HG03575 (cell line): ENCODE results near the gene DLG2.
"Not testable (repeated sequence)": the region's sequence is repeated elsewhere in the genome, so short reads cannot be mapped to it uniquely, and the experiment has no call there.

Source experiments
- ATAC-seq: cut with Tn5 transposase; IDR thresholded peaks from one replicate; pipeline ENCODE4 v1.9.1; 2021; ENCODE audit not compliant: unreplicated experiment, insufficient number of reproducible peaks, low FRiP score; ENCODE audit errors: extremely low read depth

The DLG2 gene

GRCh38 chr11:85495918-85496317 is 131.2 kb downstream of the DLG2 start:
- no peak for ATAC-seq

- no peak for ATAC-seq
Observed at GRCh38 chr11:85494396-85494795, 132.7 kb downstream of the DLG2 start.

DNA sequence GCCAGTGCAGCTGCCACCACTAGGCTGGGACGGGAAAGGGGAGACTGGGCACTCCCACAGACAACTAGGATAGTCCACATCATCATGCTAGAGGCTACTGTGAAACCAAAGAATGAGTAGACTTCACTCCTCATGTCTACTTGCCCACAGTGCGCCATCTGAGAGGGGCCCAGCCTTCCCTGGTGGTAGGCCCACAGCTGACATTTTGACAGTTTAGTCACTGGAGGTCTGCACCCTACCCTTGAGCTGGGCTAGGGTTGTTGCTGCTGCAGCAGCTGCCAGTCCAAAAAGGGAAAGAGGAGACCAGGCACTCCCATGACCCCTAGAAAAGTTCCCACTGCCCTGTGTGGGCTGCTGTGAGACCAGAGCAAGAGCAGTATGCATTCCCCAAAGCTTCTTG is 141.2 kb downstream of the DLG2 start:
- no peak for ATAC-seq

DNA sequence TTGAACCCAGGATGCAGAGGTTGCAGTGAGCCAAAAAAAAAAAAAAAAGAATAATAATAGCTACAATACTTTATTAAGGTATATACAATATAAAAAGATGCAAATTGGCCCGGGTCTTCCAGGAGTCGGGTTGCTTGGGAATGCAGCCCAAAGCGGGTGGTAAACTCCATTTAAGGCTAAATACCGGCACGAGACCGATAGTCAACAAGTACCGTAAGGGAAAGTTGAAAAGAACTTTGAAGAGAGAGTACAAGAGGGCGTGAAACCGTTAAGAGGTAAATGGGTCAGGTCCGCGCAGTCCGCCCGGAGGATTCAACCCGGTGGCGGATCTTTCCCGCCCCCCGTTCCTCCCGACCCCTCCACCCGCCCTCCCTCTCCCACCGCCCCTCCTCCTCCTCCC is 143.3 kb downstream of the DLG2 start:
- no peak for ATAC-seq

- no peak for ATAC-seq
Observed at GRCh38 chr11:85481862-85482261, 145.3 kb downstream of the DLG2 start.

GRCh38 chr11:85475660-85476517 is 151.3 kb downstream of the DLG2 start:
- no peak for ATAC-seq

DNA sequence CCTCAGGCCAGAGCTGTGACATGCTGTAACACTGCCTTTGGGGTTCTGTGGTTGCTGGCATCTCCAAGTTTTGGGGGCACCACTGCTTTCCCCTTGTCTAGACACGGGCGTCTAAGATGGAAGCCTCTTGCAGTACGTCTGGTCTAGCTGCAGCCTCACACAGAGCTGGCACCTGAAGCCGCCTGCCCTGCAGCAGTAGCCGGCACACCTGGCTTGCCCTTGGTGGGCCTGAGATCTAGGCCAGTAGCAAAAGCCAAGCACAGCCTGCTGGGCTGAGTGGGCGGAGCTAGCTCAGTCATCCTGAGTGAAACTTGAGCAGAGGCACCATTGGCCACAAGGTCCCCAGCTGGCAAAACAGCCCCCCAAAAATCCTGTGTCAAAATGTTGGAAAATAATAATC is 154.2 kb downstream of the DLG2 start:
- no peak for ATAC-seq

GRCh38 chr11:85464283-85464682 is 162.9 kb downstream of the DLG2 start:
- ATAC-seq: no peak

- ATAC-seq: no peak
Observed at GRCh38 chr11:85459304-85459703, 167.8 kb downstream of the DLG2 start.

DNA sequence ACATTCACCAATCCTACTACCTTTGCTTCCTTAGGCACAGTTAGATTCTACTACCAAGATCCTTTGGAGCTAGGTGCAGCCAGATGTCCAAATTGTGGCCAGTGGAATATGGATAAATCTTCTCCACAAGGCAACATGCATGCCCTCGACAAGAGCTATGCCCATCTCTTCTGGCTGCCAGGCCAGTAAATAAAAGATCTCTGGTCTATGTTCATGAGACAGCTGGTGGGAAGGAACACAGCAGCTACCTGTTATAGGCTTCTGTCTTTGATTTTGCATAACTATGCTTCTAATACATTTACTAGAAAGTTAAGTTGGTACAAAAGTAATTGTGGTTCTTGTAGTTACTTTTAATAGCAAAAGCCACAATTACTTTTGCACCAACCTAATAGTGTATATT is 182.7 kb downstream of the DLG2 start:
- ATAC-seq: no peak

DNA sequence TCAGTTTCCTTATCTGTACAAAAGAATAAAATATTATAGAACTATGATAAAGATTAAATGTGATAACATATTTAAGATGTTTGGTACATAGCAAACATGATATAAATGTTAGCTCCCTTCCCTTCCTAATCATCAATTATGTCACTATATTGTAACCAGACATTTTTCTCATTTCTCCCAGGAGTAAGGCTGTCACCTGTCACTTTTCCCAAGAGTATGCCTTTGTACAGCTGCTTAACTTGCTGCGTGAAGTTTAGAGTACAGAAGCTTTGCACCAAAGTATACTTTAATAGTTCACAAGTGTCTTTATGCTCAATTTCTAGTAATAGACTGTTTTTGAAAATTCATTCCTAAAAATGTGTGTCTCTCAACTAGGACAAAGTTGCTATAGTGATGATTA is 186.9 kb downstream of the DLG2 start:
- no peak for ATAC-seq

GRCh38 chr11:85438328-85438727 is 188.8 kb downstream of the DLG2 start:
- ATAC-seq: no peak

GRCh38 chr11:85431319-85431718 is 195.8 kb downstream of the DLG2 start:
- ATAC-seq: no peak

GRCh38 chr11:85423794-85424193 is 203.3 kb downstream of the DLG2 start:
- no peak for ATAC-seq

DNA sequence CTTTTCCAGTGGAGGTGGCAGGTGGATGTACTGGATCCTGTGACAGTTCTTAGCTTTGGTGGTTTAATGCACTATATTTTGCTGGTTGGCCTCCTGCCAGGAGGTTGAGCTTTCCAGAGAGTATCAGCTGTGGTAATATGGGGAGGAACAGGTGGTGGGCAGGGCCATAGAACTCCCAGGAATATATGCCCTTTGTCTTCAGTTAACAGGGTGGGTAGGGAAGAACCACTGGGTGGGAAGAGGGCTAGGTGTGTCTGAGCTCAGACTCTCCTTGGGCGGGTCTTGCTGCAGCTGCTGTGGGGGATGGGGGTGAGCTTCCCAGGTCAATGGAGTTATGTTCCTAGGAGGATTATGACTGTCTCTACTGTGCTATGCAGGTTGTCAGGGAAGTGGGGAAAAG is 203.8 kb downstream of the DLG2 start:
- ATAC-seq: no peak

- no peak for ATAC-seq
Observed at GRCh38 chr11:85414175-85414574, 213.0 kb downstream of the DLG2 start.

DNA sequence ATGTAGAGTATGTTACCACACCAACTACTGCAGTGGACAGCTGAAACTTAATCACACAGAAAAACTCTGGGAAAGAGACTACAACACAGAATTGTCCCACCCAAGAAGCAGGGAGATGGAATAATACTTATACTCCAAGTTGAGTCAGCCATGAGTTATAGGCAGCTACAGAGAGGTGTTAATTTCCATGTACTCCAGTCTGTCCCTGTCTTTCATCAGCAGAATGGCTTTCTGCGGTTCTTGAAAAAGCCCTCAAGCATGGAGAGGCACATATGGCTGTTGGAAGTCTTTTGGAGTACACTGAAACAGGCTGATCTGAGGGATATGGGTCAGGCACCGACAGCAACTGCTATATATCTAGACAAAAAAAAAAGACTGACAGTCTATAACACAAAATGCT is 219.5 kb downstream of the DLG2 start:
- no peak for ATAC-seq

DNA sequence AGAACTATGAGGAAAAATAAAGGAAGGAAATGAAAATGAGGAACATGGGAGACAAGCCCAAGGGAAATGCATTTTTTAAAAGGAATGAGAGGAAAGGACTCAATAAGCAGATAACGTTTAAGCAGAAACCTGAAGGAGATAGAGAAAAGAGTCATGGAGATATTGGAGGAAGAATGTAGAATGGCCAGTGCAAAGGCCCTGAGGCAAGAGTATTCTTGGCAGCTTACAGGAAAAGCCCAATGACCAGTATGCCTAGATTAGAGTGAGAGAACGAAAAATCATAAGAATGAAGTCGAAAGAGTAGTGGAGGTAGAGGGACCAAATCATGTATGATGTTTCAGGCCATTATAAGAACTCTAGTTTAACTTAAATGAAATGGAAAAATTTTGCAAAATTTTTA is 220.3 kb downstream of the DLG2 start:
- no peak for ATAC-seq

DNA sequence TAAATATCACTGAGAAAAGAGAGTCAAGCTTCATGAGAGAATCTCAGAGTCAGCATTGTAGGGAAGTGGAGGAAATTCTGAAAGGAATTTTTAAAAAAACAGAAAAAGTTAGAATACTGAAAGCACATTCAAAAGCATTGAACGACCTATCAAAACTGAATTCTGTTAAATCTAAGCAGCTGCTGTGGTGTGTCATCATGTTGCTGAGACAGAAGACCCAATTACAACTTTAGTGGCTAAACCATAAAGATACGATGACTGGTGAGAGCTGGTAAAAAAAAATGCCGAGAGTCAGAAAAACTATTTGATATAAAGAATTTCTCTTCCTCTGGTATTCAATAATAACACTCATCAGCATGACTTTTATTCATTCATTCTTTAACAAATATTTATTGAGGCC is 220.8 kb downstream of the DLG2 start:
- no peak for ATAC-seq

- ATAC-seq: not testable (repeated sequence)
Observed at GRCh38 chr11:85395515-85396055, 231.6 kb downstream of the DLG2 start.

DNA sequence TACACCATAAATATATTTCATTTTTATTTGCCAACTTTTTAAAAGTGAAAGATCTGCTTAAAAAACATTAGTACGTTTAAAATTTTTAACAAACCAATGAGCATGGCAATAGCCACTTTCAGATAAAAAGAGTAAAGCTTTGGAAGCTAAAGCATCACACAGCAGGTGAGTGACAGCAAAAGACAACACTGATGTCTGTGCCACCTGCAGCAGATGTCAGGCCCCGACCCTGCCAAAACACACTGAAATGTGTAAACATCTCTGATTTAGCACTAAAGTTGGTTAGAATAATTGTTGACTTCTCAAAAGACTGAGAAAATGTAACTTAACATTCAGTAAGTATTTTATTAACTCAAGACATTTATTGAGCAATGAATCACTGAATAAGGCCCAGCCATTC is 232.9 kb downstream of the DLG2 start:
- no peak for ATAC-seq
